IPS DF 6.9 (cell line): Measurements from ENCODE around the gene DKKL1.

ENCODE experiments used
- DNase-seq: peaks from one replicate; pipeline ENCODE4 v3.0.0-alpha.2; 2013; ENCODE audit warnings: low read depth, low spot score
- H3K27ac ChIP-seq: one replicate; pipeline ENCODE4 v1.5.1; 2013; ENCODE audit warnings: low read length, control low read depth
- H3K27me3 ChIP-seq: 2 replicates; pipeline ENCODE4 v1.6.1; 2013; ENCODE audit warnings: mild to moderate bottlenecking, low read length; ENCODE audit not compliant: control insufficient read depth, insufficient read depth
- H3K36me3 ChIP-seq: 2 replicates; pipeline ENCODE4 v1.6.1; 2013; ENCODE audit warnings: low read length; ENCODE audit not compliant: control insufficient read depth, insufficient read depth
- H3K4me1 ChIP-seq: 2 replicates; pipeline ENCODE4 v1.6.1; 2013; ENCODE audit warnings: low read length; ENCODE audit not compliant: control insufficient read depth, insufficient read depth
- H3K4me3 ChIP-seq: 2 replicates; pipeline ENCODE4 v1.5.1; 2013; ENCODE audit warnings: mild to moderate bottlenecking, low read length
- H3K9me3 ChIP-seq: 2 replicates; pipeline ENCODE4 v1.6.1; 2013; ENCODE audit warnings: low read length, inconsistent platforms; ENCODE audit not compliant: control insufficient read depth, insufficient read depth
- WGBS: extraction: QIAGEN DNeasy Blood & Tissue Kit; methylation state at CpG from one replicate; pipeline ENCODE4 v1.1.7; 2013; ENCODE audit warnings: mixed read lengths, missing lambda C conversion rate; ENCODE audit not compliant: insufficient read length, insufficient coverage; 5-methylcytosine and 5-hydroxymethylcytosine counted together

Gene DKKL1

GRCh38 chr19:49423985-49424303, 60.3 kb downstream of the DKKL1 start:
- Histone ChIP-seq H3K9me3 (no peaks in the 10 kb centered on the region), H3K36me3 (no peaks in the 10 kb centered on the region), H3K27ac (no peak overlapping the region), H3K4me1 (peaks cover 13% of the 10 kb centered on the region), H3K4me3 (no peak overlapping the region), H3K27me3 (peaks cover 24% of the 10 kb centered on the region)
- no CpG with 5 or more reads among the region's 3 CpGs for WGBS
- DNase-seq, result no peak
